Testis (tissue), 2 donors: Measurements from ENCODE around the gene CDH4.

Experiments
- CTCF ChIP-seq, 3 experiments: fragments of 450-650 bp in 2 of 3; fragments of 200-600 bp in 1 of 3; sonication (generic) in 1 of 3; IDR thresholded peaks; one replicate each; pipeline ENCODE4 v1.5.1; 2016 to 2019; ENCODE audit warnings: antibody characterized with exemption in 3 of 3, mild to moderate bottlenecking in 2 of 3, moderate library complexity in 1 of 3
- POLR2A ChIP-seq: fragments of 450-650 bp; IDR thresholded peaks from one replicate; pipeline ENCODE4 v1.6.1; 2017; ENCODE audit warnings: antibody characterized with exemption, mild to moderate bottlenecking, moderate library complexity

GRCh38 chr20:61413752-61414151 is 161.7 kb downstream of the CDH4 start:
- TF ChIP-seq POLR2A (no peak), CTCF (IDR thresholded peaks at IDR 0.05) (no peak)
